ENCODE data around the gene CNOT6L.
"Not testable (repeated sequence)": the region's sequence is repeated elsewhere in the genome, so short reads cannot be mapped to it uniquely, and the experiment has no call there.

The CNOT6L gene

GRCh38 chr4:77819843-77820648 lies 878 bp upstream of the CNOT6L start:
- peak; percentile 73 for DNase-seq

- no peak for DNase-seq
Measured at GRCh38 chr4:77819404-77819842, 255 bp upstream of the CNOT6L start.

DNA sequence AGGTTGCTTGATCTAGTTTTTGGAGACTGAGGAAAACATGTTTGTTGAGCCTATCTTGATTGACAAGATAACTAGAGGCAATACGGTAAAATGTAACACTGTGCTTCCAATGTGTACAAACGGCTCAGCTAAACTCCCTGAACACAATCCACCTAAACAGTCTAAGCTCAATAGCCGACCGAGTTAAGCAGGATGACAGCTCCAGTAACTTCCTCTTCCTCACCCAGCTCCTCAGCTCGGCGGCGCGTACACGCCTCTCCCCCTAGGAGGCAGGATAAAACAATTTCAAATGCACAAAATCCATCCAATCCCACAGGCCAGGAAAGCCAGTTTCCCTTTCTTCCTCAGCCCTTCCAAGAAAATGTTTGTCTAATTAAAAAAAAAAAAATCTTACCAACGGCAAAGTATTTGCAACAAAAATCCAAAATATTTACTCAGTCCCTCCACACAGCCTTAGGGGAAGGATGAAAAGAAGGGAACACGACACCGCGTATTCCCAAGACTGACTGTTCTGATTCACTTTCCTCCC lies 1.0 kb downstream of the CNOT6L start:
- DNase-seq: peak; percentile 40

DNA sequence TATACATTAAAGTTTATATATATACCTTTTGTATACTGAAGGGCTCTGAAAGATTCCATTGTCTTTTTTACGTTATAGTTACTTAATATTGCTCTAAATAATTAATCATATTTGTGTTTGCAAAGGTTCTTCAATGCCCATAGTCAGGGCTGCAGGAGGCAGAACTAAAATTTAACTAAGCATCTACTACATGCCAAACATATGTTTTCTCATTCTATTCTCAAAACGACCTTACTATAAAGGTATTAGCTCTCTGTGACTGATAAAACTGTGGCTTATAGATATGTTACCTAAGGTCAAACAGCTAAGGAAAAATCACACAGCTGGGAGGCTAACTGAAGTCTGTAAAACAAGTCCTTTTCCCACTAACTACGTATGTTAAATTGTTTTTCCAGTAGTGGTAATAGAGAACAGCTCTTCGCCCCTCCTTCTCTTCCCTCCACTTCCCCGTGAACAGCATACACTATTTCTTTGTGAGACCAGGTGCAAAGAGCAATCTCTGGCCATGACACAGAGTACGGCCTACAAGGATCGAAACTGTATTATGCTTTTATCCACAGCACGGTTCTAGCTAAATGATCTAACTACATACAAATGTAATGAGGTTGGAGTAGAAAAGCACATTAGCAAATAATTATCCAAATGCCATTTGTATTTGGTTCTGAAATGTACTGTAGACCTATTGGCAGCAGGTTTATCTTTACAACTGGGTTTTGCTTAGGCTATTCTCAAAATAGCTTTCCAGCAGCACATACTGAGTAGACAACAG lies 1.7 kb downstream of the CNOT6L start:
- no peak for DNase-seq

GRCh38 chr4:77816546-77816945 lies 2.6 kb downstream of the CNOT6L start:
- no peak for DNase-seq

- DNase-seq: no peak
Measured at GRCh38 chr4:77815636-77816035, 3.5 kb downstream of the CNOT6L start.

- no peak for DNase-seq
Measured at GRCh38 chr4:77805840-77806239, 13.3 kb downstream of the CNOT6L start.

- DNase-seq: no peak
Measured at GRCh38 chr4:77804471-77804870, 14.7 kb downstream of the CNOT6L start.

GRCh38 chr4:77802402-77802801 lies 16.8 kb downstream of the CNOT6L start:
- no peak for DNase-seq

- DNase-seq: no peak
Measured at GRCh38 chr4:77801260-77801608, 17.9 kb downstream of the CNOT6L start.

DNA sequence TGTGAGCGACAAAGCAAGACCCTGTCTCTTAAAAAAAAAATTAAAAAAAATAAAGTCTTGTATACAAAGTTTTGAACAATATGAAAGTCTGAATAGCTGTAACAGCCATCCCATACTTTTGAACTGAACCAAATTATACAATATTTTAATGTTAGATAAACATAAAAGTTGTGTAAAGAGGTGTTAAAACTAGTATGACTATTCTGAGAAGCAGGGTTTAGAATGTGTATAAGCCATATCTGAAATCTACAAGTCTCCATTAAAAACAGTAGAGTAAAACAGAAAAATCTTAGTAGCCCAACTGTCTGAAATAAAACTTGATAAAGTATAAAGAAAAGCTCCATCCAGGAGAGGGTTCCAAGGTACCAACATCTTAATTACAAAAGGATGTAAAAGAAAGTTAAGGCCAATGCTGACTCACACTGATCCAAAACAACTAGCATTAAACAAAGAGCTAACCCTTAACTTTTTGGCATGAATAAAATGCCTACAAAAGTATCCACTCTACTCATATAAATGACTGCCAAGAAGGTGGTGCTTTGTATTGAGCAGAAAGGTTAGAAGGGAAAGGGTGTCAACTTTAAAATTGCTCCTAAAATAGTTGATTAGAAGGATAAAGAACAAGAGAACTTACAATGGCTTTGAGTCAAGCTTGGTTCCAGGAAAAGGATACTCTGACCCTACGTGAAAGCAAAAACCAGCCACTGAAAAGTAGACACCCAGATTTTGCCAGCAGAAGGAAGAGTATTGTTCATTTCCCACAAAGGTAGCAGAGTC lies 18.5 kb downstream of the CNOT6L start:
- no peak for DNase-seq

DNA sequence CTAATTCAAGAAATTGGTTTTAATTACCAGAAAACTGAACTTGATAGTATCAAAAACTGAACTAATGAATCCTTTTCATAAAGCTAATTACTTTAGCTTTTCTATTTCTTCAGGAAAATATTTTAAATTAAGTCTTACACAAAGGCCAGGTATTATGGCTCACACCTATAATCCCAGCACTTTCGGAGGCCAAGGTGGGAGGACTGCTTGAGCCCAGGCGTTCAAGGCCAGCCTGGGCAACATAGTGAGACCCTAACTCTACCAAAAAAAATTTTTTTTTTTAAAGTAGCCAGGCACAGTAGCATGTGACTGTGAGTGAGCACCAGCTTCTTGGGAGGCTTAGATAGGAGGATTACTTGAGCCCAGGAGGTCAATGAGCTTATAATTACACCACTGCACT lies 19.1 kb downstream of the CNOT6L start:
- no peak for DNase-seq

GRCh38 chr4:77798385-77798784 lies 20.8 kb downstream of the CNOT6L start:
- no peak for DNase-seq

GRCh38 chr4:77797239-77797638 lies 21.9 kb downstream of the CNOT6L start:
- DNase-seq: no peak

DNA sequence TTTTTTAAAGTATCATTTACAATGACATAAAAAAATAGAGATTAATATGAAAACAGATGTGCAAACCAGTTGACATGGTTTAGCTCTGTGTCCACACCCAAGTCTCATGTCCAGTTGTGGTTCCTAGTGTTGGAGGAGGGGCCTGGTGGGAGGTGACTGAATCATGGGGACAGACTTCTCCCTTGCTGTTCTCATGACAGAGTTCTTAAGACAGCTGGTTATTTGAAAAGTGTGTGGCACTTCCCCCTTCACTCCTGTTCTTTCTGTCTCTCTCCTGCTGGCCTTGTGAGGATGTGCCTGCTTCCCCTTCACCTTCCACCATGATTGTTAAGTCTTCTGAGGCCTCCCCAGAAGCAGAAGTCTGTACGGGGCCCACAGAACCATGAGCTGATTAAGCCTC lies 23.8 kb downstream of the CNOT6L start:
- DNase-seq: no peak

- DNase-seq: no peak
Measured at GRCh38 chr4:77790146-77790545, 29.0 kb downstream of the CNOT6L start.

DNA sequence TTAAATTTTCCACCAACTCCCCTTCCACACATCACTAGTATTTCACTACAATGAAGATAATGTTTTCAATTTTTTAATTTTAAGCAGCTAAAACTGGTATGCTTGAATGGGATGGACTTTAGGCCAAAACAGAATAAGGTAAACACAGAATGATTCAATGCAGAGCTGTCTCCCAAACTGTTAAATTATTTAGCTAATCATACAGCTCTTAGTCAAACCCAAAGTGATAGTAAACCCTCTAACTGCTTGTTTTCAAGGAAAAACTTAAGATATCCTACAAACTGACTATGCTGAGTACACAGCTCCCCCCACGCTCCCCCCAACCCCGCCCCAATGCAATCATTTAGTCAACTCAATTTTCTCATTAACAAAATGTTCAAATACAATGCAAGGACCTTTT lies 30.2 kb downstream of the CNOT6L start:
- DNase-seq: no peak

- DNase-seq: no peak
Measured at GRCh38 chr4:77787969-77788368, 31.2 kb downstream of the CNOT6L start.

GRCh38 chr4:77785669-77786068 lies 33.5 kb downstream of the CNOT6L start:
- no peak for DNase-seq

GRCh38 chr4:77783895-77784294 lies 35.3 kb downstream of the CNOT6L start:
- DNase-seq: no peak

- DNase-seq: no peak
Measured at GRCh38 chr4:77782102-77782835, 36.9 kb downstream of the CNOT6L start.

- DNase-seq: not testable (repeated sequence)
Measured at GRCh38 chr4:77780762-77781161, 38.4 kb downstream of the CNOT6L start.
